ENCODE measurements around the gene IGSF21. TPM values are rescaled to one million over a fixed set of nuclear protein-coding genes. Genes with fewer than 3 reads are reported as not detected.

IGSF21 gene
- total and polyA plus RNA-seq, 10 of the 15 experiments (the other 5 are each of a cell fraction or from before 2014, with no cell fraction given): 0.03 to 0.49 TPM; not detected in 8

- 6% methylated on average over 5 of the region's 5 CpGs for WGBS (ENCODE audit: insufficient coverage, insufficient replicate concordance, low lambda C conversion rate, missing lambda C conversion rate)
- no peak overlapping the region for H2AFZ ChIP-seq (ENCODE audit: control insufficient read depth, low read depth, low read length)
- no peak overlapping the region for H3K27ac ChIP-seq (ENCODE audit: control insufficient read depth, insufficient read depth)
- H3K36me3 ChIP-seq (ENCODE audit: control insufficient read depth in 2 of 2, insufficient read depth in 2 of 2, low read length in 1 of 2): no peaks in the 10 kb centered on the region
- no peak for ATAC-seq
- no peaks in the 10 kb centered on the region for H3K79me2 ChIP-seq (ENCODE audit: control insufficient read depth, insufficient read depth, low read length)
- no peak overlapping the region for H3K9ac ChIP-seq (ENCODE audit: control insufficient read depth, insufficient read depth, low read length)
- intact Hi-C loops (cut with micrococcal nuclease; ENCODE audit: unreplicated experiment): no loop called here
- no peak for DNase-seq (ENCODE audit: low read depth, low spot score)
- RAD21 ChIA-PET (ENCODE audit: unreplicated experiment): no interaction called here
- H3K4me2 ChIP-seq (ENCODE audit: control insufficient read depth, insufficient read depth): no peak overlapping the region
- POLR2A ChIA-PET: no interaction called here
- SMC1A ChIA-PET (ENCODE audit: uncharacterized antibody, unreplicated experiment): no interaction called here
- H3K4me3 ChIP-seq: no peak overlapping the region
- no peak for FAIRE-seq
- BruUV-seq (replicated peaks): no TSS peak
- H3K9me3 ChIP-seq (replicated peaks; ENCODE audit: control insufficient read depth, insufficient read depth, low read length): no peaks in the 10 kb centered on the region
- no peaks in the 10 kb centered on the region for H3K4me1 ChIP-seq (ENCODE audit: control insufficient read depth, insufficient read depth, low read length)
- no peak for TF ChIP-seq NFIC (IDR thresholded peaks at IDR 0.05; ENCODE audit: low read depth, low read length)
- in situ Hi-C loops (cut with MboI): no loop called here
- CTCF ChIA-PET: no interaction called here
- H3K27me3 ChIP-seq (replicated peaks in 1 of 2; ENCODE audit: control insufficient read depth in 2 of 2, insufficient read depth in 2 of 2, low read length in 1 of 2): no peaks in the 10 kb centered on the region; a peak in 3 of 4 replicates
- H4K20me1 ChIP-seq (ENCODE audit: control insufficient read depth, insufficient read depth): no peaks in the 10 kb centered on the region
These were observed 40.9 kb downstream of the IGSF21 start for GRCh38 chr1:18148461-18148860.

GRCh38 chr1:18149027-18149641 lies 41.5 kb downstream of the IGSF21 start:
- intact Hi-C loops (cut with micrococcal nuclease; ENCODE audit: unreplicated experiment): no loop called here
- H2AFZ ChIP-seq (ENCODE audit: control insufficient read depth, low read depth, low read length): no peak overlapping the region
- H3K9ac ChIP-seq (ENCODE audit: control insufficient read depth, insufficient read depth, low read length): no peak overlapping the region
- H4K20me1 ChIP-seq (ENCODE audit: control insufficient read depth, insufficient read depth): no peaks in the 10 kb centered on the region
- H3K36me3 ChIP-seq (ENCODE audit: control insufficient read depth in 2 of 2, insufficient read depth in 2 of 2, low read length in 1 of 2): no peaks in the 10 kb centered on the region
- no peaks in the 10 kb centered on the region for H3K4me1 ChIP-seq (ENCODE audit: control insufficient read depth, insufficient read depth, low read length)
- ChIA-PET POLR2A (no interaction called here), SMC1A (ENCODE audit: uncharacterized antibody, unreplicated experiment) (no interaction called here), RAD21 (ENCODE audit: unreplicated experiment) (no interaction called here), CTCF (no interaction called here)
- DNase-seq (ENCODE audit: low read depth, low spot score) (no peak), ATAC-seq (no peak), FAIRE-seq (no peak)
- H3K27me3 ChIP-seq (replicated peaks in 1 of 2; ENCODE audit: control insufficient read depth in 2 of 2, insufficient read depth in 2 of 2, low read length in 1 of 2): no peaks in the 10 kb centered on the region; a peak in 3 of 4 replicates
- TF ChIP-seq RUNX3 (IDR thresholded peaks at IDR 0.05; ENCODE audit: low read length) (no peak), TCF3 (IDR thresholded peaks at IDR 0.05; ENCODE audit: borderline replicate concordance, insufficient read depth, low read depth, low read length) (no peak), ATF7 (IDR thresholded peaks at IDR 0.05; ENCODE audit: low read depth) (no peak), JUND (IDR thresholded peaks at IDR 0.05; ENCODE audit: low read depth, low read length) (no peak), EP300 (IDR thresholded peaks at IDR 0.05; ENCODE audit: borderline replicate concordance in 1 of 2, control insufficient read depth in 1 of 2, low read depth in 2 of 2, low read length in 2 of 2) (no peak), NFYA (IDR thresholded peaks at IDR 0.05; ENCODE audit: borderline replicate concordance, low read depth, low read length) (no peak), ZNF687 (IDR thresholded peaks at IDR 0.05) (no peak), FOXM1 (IDR thresholded peaks at IDR 0.05; ENCODE audit: low read depth, low read length) (no peak)
- WGBS (ENCODE audit: insufficient coverage, insufficient replicate concordance, low lambda C conversion rate, missing lambda C conversion rate): 24% methylated on average over 19 of the region's 19 CpGs
- H3K79me2 ChIP-seq (ENCODE audit: control insufficient read depth, insufficient read depth, low read length): no peaks in the 10 kb centered on the region
- BruUV-seq (replicated peaks): no TSS peak
- in situ Hi-C loops (cut with MboI): no loop called here
- H3K27ac ChIP-seq (ENCODE audit: control insufficient read depth, insufficient read depth): no peak overlapping the region
- no peak overlapping the region for H3K4me2 ChIP-seq (ENCODE audit: control insufficient read depth, insufficient read depth)
- no peak overlapping the region for H3K4me3 ChIP-seq
- H3K9me3 ChIP-seq (replicated peaks; ENCODE audit: control insufficient read depth, insufficient read depth, low read length): no peaks in the 10 kb centered on the region

Measured in GM12878 (cell line).